ENCODE measurements around the gene CD207. TPM values are rescaled to one million over a fixed set of nuclear protein-coding genes. Genes with fewer than 3 reads are reported as not detected.

Gene CD207
- polyA plus RNA-seq, 1 donor from 2014 or later = not detected

GRCh38 chr2:70828115-70828514, 7.5 kb downstream of the CD207 start:
- Histone ChIP-seq H3K9ac (ENCODE audit: low read length) (no peak overlapping the region), H4K20me1 (ENCODE audit: insufficient read depth) (no peaks in the 10 kb centered on the region), H3K27ac (ENCODE audit: low read length) (no peak overlapping the region), H3K36me3 (ENCODE audit: insufficient read depth, low read length) (no peaks in the 10 kb centered on the region), H3K4me3 (ENCODE audit: low read length) (no peak overlapping the region), H3K27me3 (ENCODE audit: insufficient read depth, low read depth, low read length) (no peaks in the 10 kb centered on the region), H3K9me3 (ENCODE audit: low read length) (no peaks in the 10 kb centered on the region), H3K9me2 (ENCODE audit: insufficient read depth, low read length) (no peaks in the 10 kb centered on the region), H3K79me2 (replicated peaks; ENCODE audit: insufficient read depth, low read length) (no peaks in the 10 kb centered on the region), H3F3A (ENCODE audit: insufficient read depth, low read length, poor library complexity, severe bottlenecking) (no peaks in the 10 kb centered on the region), H3K4me2 (ENCODE audit: low read length) (no peak overlapping the region), H2AFZ (ENCODE audit: low read depth, low read length) (no peak overlapping the region)
- TF ChIP-seq EZH2 (IDR thresholded peaks at IDR 0.05; ENCODE audit: borderline replicate concordance, insufficient read depth, low read length, poor library complexity, severe bottlenecking) = no peak
- TF ChIP-seq EP300 (conservative IDR thresholded peaks at IDR 0.05; ENCODE audit: poor library complexity, severe bottlenecking) = no peak
- TF ChIP-seq REST (IDR thresholded peaks at IDR 0.05; ENCODE audit: borderline replicate concordance) = no peak
- no peak for TF ChIP-seq TAF1 (IDR thresholded peaks at IDR 0.05; ENCODE audit: low read depth)
- no peak for TF ChIP-seq SMC3 (conservative IDR thresholded peaks at IDR 0.05; ENCODE audit: poor library complexity)
- no peak for TF ChIP-seq MXI1 (conservative IDR thresholded peaks at IDR 0.05; ENCODE audit: poor library complexity, severe bottlenecking)
- no peak for TF ChIP-seq CTCF (IDR thresholded peaks at IDR 0.05; ENCODE audit: poor library complexity, severe bottlenecking)
- no peak for TF ChIP-seq POLR2AphosphoS5 (IDR thresholded peaks at IDR 0.05)
- no peak for TF ChIP-seq RAD21 (conservative IDR thresholded peaks at IDR 0.05)

DNA sequence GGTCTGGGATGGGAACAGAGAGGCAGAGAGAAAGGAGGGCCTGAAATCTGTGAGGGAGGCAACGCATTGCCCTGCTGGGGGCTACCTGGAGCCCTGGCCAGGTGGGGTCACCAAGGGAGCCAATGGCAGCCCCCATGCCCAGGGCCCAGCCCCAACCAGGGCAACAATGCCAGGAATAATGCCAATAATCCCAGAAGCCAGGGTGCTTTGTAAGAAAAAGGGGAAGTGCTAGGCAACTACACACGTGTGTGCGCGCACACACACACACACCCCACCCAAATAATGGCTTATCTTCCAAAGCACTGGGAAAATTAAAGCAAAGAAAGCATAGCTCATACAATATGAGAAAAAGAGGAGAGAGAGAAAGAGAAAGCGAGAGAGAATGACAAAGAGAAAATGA, 8.2 kb downstream of the CD207 start:
- no peaks in the 10 kb centered on the region for H3K36me3 ChIP-seq (ENCODE audit: insufficient read depth, low read length)
- no peak overlapping the region for H3K4me3 ChIP-seq (ENCODE audit: low read length)
- H3K27me3 ChIP-seq (ENCODE audit: insufficient read depth, low read depth, low read length) = no peaks in the 10 kb centered on the region
- H2AFZ ChIP-seq (ENCODE audit: low read depth, low read length) = no peak overlapping the region
- H3K9ac ChIP-seq (ENCODE audit: low read length) = no peak overlapping the region
- no peaks in the 10 kb centered on the region for H4K20me1 ChIP-seq (ENCODE audit: insufficient read depth)
- no peak overlapping the region for H3K27ac ChIP-seq (ENCODE audit: low read length)
- no peak for TF ChIP-seq REST (IDR thresholded peaks at IDR 0.05; ENCODE audit: borderline replicate concordance)
- no peak for TF ChIP-seq TAF1 (IDR thresholded peaks at IDR 0.05; ENCODE audit: low read depth)
- no peak for TF ChIP-seq RAD21 (conservative IDR thresholded peaks at IDR 0.05)
- no peak for TF ChIP-seq EZH2 (IDR thresholded peaks at IDR 0.05; ENCODE audit: borderline replicate concordance, insufficient read depth, low read length, poor library complexity, severe bottlenecking)
- no peak for TF ChIP-seq POLR2AphosphoS5 (IDR thresholded peaks at IDR 0.05)
- H3K9me2 ChIP-seq (ENCODE audit: insufficient read depth, low read length) = no peaks in the 10 kb centered on the region
- no peaks in the 10 kb centered on the region for H3F3A ChIP-seq (ENCODE audit: insufficient read depth, low read length, poor library complexity, severe bottlenecking)
- H3K79me2 ChIP-seq (replicated peaks; ENCODE audit: insufficient read depth, low read length) = no peaks in the 10 kb centered on the region
- no peaks in the 10 kb centered on the region for H3K9me3 ChIP-seq (ENCODE audit: low read length)
- no peak overlapping the region for H3K4me2 ChIP-seq (ENCODE audit: low read length)

Data from neural cell (in vitro differentiated cells).